ENCODE results near the gene TANGO2.

The TANGO2 gene

DNA sequence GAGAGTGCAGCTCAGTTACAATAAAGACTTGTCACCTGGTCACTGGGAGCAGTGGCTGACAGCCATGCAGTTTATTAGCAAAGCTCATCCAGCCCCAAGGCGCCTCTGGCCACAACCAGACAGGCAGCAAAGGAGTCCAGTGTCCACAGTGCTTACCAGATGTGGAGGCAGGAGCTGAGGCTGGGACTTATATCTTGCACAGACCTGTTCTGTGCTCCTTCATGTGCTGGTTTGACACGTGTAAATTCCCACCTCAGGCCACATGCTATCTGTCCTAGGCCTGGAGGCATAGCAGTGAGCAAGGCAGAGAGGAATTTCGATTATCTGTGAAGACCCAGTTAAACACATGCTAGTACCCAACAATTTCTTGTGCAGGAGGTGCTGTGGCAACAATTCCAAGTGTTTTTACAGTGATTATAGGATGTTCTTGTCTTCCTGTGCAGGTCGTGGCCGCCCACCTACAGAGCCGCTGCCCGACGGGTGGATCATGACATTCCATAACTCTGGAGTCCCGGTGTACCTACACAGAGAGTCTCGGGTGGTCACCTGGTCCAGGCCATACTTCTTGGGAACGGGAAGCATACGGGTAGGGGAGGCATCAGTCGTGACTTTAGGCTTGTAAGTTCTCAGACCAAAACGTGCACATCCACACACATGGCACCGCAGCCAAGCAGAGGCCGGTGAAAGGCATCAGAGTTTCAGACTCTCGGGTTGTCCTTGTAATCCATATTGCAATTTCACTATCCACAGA lies 68.5 kb downstream of the TANGO2 start:
- DNase-seq: peak; percentile 14

DNA sequence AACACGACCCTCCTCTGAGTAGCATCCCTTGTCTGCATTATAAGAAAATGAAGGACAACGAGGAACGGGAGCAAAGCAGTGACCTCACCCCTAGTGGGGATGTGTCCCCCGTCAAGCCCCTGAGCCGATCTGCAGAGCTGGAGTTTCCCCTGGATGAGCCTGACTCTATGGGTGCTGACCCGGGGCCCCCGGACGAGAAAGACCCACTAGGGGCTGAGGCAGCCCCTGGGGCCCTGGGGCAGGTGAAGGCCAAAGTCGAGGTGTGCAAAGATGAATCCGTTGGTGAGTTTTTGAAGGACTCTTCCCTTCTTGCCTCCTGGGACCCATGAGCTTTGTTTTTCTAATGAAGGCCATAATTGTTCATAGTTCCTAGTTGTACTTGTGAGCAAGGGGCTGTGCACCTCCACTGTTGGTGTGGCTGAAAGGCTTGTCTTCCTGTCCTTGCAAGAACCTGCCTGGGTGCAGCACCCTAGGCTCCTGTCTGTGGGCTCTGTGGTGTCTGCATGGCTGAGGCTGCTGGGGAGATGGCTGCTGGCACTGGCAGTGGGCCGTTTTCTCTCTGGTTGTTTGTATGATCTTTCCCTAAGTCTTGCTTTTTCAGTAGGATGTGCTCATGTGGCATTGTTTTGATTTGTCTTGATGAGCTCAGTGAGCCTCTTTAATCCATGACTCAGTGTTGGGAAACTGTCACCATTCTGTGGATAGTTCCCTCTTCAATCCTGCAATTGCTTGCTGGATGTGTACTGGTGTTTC lies 69.2 kb downstream of the TANGO2 start:
- DNase-seq: no peak

DNA sequence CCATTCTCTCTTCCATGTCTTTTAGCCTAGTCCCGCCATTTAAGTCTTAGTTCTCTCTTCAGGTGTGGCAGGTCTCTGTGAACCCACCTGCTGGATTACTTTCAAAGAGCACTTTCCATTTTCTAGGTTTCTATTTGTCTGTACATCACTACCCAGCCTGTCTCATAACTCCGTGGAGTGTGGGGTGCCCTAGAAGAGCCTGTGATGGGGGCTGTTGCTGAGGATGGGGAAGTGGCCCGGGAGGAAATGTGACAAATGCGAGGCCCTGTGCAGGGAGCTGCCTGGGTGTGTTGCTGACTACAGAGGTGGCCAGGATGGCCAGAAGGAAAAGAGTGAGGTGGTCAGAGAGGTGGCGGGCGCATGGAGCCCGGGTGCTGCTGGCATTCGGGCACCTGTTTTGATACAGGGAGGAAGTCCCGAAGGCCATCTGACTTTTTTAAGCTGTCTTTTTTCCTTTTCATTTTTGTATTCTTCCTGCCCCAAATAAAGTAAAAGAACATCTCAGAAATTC lies 69.9 kb downstream of the TANGO2 start:
- no peak for DNase-seq

DNA sequence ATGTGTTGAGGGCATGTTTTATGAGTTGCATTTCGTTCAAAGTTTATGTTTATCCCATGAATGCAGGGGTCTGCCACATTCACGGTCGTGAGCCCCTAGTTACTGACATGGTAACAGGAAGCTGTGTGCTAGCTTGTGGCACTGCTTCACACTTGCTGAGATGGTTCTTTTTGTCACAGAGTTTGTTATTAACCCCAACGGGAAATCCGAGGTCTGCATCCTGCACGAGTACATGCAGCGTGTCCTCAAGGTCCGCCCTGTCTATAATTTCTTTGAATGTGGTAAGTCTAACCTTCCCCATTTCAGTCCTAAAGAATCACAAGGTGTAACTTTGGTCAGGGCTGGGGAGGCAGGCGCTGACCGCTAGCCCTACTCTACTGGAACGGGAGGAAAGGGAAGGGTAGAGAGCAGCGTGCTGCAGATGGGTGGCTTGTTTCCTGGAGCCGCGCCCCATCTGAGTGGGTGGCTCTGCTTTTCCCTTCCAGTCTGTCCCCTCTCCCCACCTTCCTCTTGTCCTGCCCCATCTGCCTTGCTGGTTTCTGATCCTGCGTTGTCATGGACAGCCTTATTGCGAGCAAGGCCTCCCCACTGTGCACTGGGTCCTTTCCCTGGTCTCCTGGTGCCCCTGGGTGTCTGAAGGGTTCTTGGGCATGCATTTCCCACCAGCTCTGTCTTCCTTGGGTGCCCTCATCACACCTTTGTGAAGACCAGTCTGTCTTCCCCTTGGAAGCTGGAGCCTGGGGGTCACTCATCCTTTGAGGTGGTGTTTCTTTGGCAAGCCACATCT lies 71.0 kb downstream of the TANGO2 start:
- DNase-seq: no peak

DNA sequence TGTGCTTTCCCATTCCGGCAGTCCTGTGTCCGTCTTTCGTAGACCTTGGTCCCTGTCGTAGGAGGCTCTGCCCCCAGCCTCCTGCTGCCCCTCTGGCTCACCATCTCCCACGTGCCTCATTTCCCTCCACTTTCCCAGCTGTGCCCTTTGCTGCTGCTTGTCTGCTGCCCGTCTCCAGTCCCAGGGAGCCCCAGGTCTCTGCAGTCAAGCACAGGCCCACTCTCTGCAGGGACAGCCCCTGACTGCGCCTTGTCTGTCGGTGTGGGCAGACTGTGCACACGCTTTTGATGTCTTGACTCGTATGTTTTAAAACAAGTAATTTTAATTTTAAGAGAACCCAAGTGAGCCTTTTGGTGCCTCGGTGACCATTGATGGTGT lies 71.6 kb downstream of the TANGO2 start:
- DNase-seq: no peak

DNA sequence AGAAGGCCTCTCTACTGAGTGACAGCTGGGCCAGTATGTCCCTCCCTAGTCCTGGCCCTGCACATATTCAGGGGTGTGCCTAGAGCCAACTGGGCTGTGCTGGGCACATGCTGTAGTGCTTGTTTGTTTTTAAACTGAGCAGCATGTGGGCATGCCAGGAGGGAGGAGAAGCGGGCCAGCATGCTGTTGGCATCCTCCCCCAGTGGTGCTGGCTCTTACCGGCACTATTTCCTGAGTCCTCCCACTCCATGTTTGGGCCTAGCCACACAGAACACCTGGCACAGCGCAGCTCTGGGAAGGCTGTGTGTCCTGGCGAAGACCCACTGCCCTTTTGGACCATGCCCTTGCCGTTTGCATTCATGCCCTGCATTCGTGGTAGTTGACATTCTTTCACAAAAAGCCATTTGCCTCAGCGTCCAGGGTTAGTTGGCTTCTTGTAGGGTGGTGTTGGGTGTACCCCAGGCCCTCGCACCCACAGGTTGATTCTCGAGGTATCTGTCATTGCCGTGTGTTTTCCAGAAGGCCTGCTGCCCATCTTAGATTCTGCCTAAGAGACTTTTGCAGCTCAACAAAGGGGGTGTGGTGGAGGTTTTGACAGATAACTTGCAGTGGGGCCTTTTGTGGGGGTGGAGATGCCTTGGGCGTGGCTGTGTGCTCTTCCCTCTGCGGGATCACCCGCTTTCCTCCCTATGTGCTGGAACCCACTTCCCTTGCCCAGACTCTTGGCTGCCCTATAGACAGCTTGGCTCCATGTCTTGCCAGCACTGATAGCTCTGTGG lies 72.7 kb downstream of the TANGO2 start:
- DNase-seq: peak; percentile 40

DNA sequence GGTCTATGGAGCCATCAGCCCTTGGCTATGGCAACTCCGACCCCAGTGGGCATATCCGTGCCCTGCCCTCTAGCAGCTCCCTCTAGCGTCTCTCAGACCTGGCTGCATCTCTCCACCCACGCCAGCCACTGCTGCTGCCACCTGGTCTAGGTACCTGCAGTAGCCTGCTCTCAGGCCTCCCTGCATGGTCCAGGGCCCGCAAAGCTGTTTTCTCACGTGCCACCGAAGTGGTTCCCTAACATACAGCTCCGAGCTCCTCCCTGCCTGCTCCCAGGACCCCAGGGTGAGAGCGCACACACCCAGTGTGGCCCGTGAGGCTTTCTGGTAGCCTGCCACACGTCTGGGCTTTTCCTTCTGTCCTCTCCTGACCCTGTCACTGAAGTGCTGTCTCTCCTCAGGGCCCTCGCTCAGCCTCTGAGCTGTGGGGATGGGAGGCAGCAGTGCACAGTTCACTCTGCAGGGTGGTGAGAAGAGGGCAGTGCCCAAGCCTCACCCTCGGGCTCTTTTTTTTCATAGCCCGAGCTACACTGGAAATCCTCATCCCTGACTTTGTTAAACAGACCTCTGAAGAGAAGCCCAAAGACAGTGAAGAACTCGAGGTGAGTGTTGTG lies 73.4 kb downstream of the TANGO2 start:
- DNase-seq: no peak

DNA sequence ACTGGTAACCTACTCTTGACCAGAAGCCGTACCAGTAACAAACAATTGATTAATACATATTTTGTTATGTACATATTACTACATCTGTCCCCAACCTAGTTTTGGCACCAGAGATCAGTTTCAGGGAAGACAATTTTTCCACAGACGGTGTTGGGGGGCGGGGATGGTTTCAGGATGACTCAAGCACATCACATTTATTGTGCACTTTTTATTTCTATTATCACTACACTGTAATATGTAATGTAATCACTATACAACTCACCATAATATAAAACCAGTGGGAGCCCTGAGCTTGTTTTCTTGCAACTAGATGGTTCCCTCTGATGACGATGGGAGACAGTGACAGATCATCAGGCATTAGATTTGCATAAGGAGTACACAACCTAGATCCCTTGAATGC lies 74.6 kb downstream of the TANGO2 start:
- no peak for DNase-seq

DNA sequence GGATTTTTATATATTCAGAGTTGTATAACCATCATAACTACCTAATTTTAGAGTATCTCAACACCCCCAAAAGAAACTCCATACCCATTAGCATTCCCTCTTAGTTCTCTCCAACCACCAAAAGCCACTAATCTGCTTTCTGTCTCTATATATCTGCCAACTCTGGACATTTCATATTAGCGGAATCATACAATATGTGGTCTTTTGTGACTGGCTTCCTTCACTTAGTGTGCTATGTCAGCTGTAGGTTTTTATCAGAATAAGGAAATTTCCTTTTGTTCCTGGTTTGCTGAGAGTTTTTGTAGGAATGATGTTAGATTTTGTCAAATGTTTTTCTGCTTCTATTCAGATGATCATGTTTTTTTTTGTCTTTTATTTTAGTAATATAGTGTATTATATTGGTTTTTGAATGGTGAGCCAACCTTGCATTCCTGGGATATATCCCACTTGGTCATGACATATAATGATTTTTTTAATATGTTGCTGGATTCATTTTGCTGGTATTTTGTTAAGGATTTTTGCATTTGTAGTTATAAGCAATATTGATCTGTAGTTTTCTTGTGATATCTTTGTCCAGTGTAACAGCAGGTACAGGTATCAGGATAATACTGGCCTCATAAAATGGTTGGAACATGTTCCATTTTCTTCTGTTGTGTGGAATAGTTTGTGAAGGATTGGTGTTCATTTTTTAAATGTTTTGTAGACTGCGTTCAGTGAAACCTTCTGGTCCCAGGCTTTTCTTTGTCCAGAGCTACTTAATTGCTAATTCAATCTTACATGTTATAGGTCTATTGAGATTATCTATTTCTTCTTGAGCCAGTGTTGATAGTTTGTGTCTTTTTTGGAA lies 75.9 kb downstream of the TANGO2 start:
- no peak for DNase-seq

DNA sequence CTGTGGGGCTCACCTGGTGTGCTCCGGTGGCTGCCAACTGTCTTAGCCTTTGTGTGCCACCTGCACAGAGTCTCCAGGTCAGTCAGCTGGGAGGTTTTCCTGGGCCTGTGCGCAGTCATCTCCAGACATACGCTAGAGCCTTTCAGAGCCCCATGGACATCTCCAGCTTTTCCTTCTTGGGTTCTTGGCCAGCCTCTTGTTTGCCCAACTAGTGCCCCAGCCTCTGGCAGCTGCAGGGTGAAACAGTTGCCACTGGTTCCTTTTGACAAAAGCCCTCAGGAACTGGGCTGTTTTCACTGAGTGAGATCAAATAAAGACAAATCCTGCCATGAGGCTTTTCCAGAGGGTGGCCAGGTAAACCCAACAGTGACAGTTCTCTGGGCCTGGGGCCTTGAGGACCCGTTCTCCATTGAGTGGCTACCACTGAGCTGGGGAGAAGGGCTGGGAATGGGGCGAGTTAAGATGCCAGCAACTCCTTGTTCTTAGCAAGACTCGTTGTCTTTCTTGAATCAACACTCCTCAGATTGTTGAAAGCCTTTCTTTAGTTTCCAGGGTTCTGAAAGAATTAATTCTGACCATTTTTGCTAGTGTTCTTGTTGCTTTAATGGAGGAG lies 78.3 kb downstream of the TANGO2 start:
- DNase-seq: no peak

DNA sequence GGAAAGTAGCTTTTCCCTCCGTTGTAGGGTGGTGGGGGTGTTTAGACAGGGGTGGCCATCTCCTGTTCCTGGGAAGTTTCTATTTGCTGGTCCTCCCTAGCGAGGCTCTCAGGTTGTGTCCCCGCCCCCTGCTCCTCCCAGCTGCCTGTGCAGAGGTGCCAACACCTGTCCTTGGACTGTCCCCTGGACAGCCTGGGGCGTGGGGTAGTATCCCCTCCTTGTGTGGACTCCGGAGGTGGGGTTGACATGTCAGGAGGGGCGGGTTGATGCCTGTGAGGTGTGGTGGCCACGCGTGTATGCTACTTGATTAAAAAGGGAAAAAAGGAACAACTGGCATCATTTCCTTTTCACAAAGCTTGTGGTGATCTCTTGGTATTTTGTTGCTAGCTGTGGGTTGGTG lies 80.7 kb downstream of the TANGO2 start:
- no peak for DNase-seq

DNA sequence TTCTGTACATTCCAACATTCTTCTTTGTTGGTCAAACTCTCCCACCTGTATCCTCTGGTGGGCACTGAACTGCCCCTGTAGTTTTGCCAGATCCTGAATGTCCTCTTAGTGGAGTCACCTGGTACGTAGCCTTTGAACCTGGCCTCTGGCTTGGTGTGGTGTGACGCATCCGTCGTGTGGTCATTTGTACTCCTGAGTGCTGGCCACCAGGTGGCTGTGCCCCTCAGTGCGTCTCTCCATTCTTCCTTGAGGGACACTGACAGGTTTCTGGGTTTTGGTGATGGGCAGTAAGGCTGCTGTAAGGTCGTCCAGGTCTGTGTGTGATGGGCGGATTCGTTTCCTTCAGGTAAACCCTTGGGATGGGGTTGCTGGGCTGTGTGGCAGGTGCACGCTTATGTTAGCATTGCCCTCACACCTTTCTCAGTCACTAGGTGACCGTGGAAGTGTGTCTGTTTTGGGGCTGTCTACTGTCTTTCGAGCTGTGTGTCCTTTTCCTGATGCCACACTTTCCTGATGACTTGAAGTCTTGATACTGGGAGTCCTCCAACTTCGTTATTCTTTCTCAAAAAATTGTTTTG lies 81.4 kb downstream of the TANGO2 start:
- no peak for DNase-seq

DNA sequence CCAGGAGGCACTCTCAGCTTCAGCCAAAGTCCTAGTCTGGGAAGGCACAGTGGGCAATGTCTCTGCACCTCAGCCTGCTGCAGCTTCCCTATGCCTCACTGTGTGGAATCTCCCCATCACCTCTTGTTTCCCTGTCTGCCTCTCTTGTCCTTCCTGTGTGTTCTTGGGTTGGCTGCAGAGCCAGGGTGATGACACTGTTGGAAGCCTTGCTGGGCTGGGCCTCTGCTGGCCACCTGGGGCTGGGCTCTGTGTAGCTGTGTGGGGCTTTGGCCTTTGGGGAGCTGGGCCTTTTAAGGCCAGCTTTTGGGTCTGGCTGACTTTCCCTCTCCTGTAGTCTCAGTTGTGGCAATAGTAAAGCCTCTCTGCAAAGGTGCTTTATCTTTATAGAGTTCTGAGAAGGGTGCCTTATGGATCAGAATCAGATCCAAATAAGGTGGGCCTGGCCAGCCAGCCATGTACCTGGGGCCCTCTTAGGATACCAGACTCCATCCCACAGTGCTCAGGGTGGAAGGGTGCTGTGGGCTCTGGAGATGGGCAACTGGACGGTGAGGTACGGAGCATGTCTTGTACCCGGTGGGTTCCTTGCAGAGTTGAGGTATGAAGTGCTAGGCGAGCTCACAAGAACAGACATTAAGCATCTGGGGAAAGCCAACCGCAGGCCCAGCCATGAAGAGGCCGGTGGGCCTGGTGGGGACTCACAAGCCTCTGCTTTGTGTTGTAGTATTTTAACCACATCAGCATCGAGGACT lies 84.7 kb downstream of the TANGO2 start:
- no peak for DNase-seq

DNA sequence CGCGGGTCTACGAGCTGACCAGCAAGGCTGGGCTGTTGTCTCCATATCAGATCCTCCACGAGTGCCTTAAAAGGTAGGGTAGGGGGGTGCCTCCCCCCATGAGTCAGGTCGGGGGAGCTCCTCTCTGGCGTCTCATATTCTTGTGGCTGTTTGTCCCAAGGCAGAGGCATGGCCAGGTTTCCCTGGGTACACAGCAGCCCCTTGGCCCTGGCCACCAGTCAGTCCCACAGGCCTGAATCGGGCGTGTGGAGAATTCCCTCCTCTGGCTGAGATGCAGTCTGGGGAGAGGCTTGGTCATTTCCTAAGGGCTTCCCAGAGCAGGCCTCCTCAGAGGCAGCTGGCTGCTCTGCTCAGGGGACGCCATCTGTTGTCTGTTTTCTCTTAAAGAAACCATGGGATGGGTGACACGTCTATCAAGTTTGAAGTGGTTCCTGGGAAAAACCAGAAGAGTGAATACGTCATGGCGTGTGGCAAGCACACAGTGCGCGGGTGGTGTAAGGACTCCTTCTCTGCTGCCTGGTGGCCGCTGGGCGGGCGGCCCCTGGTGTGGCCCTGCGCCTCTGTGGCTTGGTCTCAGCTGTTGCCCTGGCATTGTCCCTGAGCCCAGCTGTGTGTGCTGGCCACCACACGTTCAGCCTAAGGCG lies 85.4 kb downstream of the TANGO2 start:
- no peak for DNase-seq

DNA sequence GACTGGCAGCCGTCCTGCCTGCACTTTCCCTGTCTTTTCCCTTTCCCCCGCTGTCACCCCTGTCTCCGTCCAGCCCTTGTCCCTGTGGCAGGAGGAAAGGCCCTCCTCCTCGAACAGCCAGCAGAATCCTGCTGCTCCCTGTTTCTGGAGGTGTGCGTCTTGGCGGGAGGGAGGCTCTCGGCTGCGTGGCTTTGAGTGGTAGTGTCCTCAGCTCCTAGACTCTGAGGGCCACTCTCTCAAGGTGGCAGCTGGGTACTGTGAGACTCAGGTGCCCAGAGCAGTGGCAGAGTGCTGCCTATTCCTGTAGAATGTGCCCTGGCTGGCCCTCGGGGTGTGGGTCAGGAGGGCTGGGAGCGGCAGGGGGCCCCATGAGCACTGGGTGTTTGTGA lies 85.9 kb downstream of the TANGO2 start:
- no peak for DNase-seq

DNA sequence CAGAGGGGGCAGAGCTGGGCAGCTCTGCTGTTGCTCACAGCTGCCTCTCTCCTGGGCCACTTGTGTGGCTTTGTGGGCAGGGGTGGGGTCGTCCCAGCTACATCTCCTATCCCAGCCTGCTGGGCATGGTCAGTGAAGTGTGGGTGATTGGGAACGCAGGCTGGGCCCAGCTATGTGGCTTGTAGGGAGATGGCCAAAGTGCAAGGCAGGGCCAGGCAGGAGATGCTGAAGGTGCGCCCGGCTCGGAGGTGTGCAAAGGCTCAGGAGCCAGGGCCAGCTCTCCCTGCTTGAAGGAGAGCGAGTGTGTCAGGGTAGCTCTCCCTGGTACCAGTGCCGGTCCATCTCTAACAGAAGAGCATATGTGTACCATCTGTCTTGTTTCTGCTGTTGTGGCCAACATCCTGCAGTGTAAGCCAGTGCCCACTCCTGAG lies 86.6 kb downstream of the TANGO2 start:
- no peak for DNase-seq

DNA sequence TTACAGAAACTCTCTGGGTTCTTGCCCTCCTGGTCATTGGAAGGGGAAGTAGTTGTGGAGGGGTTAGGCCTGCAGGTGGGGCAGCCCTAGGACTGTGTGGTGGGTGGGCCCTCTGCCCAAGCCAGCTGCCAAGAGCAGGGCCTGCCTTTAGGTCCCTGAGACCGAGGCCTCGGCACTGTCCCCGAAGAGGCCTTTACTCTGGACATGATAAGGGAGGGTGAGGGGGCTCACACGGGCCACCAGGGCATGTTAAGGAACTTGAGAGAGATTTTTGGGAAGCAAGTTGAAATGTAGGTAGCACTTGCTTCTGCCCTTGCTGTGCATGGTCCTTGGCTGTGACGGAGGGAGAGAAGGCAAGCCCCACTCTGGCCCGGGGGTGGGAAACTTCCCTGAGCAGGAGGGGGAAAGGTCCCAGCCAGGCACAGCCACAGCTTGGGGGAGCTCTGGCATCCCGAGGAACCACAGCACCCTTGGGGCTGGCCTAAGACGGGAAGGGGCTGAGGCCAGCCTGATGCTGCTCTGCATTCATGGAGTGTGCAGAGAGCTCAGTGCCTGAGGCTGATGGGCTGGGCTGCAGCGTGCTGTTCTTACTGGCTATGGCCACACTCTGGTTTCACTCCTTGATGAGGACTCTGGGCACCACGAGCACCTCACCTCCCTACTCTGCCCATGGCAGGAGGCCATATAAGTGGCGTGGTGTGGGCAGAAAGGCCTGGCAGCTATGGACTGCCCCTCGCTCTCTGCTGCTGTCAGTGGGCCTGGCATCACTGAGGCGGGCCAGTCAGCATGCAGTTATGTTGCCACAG lies 87.2 kb downstream of the TANGO2 start:
- DNase-seq: no peak

DNA sequence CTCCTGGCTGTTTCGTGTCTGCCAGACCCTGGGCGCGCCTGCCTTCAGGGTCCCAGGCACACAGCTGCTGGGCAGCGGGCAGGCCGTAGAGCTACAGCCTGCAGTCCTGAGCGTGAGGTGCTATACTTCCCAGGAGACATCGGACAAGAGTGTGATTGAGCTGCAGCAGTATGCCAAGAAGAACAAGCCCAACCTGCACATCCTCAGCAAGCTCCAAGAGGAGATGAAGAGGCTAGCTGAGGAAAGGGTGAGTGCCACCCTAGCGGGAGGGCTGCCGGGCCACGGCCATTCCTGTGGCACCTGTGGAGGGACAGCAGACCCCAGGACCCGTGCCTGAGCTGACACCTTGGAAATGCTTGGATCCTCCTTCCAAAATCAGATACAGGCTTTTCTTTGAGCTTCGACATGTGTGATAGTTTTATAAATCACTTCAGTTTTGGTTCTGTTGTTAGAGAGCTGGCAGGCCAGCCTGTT lies 87.9 kb downstream of the TANGO2 start:
- no peak for DNase-seq

Data from midbrain (tissue), 1 donor.